GM18526 (cell line): Measurements from ENCODE around the gene TRPV2.

Experiments
- POLR2A ChIP-seq: IDR thresholded peaks from 3 replicates; pipeline ENCODE4 v1.6.1; 2011; ENCODE audit not compliant: insufficient read length; ENCODE audit errors: extremely low read depth

TRPV2 gene

GRCh38 chr17:16415031-16415924 lies at the start of gene TRPV2:
Gene TRPV2, plus strand, starts transcription at chr17:16415571. Its CDS starts 2,098 bp downstream, at chr17:16417669.
- TF ChIP-seq POLR2A: peak; percentile 53

- TF ChIP-seq POLR2A: no peak
These were observed 43.6 kb upstream of the TRPV2 start for GRCh38 chr17:16371742-16372141.

- TF ChIP-seq POLR2A: no peak
These were observed 41.0 kb upstream of the TRPV2 start for GRCh38 chr17:16374146-16374938.

GRCh38 chr17:16377941-16378341 lies 37.4 kb upstream of the TRPV2 start:
- TF ChIP-seq POLR2A: no peak

- no peak for TF ChIP-seq POLR2A
These were observed 36.6 kb upstream of the TRPV2 start for GRCh38 chr17:16378636-16379282.

- no peak for TF ChIP-seq POLR2A
These were observed 35.7 kb upstream of the TRPV2 start for GRCh38 chr17:16379654-16380053.

- peak; percentile 100 for TF ChIP-seq POLR2A
These were observed 34.5 kb upstream of the TRPV2 start, which contains the start of gene UBB for GRCh38 chr17:16380640-16381495. Gene UBB, plus strand, starts transcription at chr17:16381091. Its CDS starts 817 bp downstream, at chr17:16381908.

- no peak for TF ChIP-seq POLR2A
These were observed 33.9 kb upstream of the TRPV2 start for GRCh38 chr17:16381496-16381820.

GRCh38 chr17:16383216-16383615 lies 32.2 kb upstream of the TRPV2 start:
- TF ChIP-seq POLR2A: no peak

- no peak for TF ChIP-seq POLR2A
These were observed 31.5 kb upstream of the TRPV2 start for GRCh38 chr17:16383772-16384287.

GRCh38 chr17:16384557-16384956 lies 30.8 kb upstream of the TRPV2 start:
- TF ChIP-seq POLR2A: no peak

- TF ChIP-seq POLR2A: no peak
These were observed 23.9 kb upstream of the TRPV2 start for GRCh38 chr17:16391451-16391850.

- TF ChIP-seq POLR2A: no peak
These were observed 16.8 kb upstream of the TRPV2 start for GRCh38 chr17:16398270-16399267.
